CD4-positive, alpha-beta memory T cell (primary cell): ENCODE measurements around the gene PPFIA4. TPM values are rescaled to one million over a fixed set of nuclear protein-coding genes. Genes with fewer than 3 reads are reported as not detected.

Experiments used
- CTCF ChIA-PET: fragments of 350-600 bp; sonication (Branson Sonifier 250); formaldehyde crosslinking; loops from one replicate; lab custom pipeline; 2021; ENCODE audit warnings: inconsistent platforms; ENCODE audit not compliant: partially characterized antibody; lab: Charles Lee
- POLR2A ChIA-PET: fragments of 350-600 bp; sonication (Branson Sonifier 250); formaldehyde crosslinking; loops from one replicate; lab custom pipeline; 2021; ENCODE audit not compliant: partially characterized antibody; lab: Charles Lee
- DNase-seq, 5 donors: peaks; one replicate each; pipeline versions ENCODE4 v3.0.0 to v3.0.0-alpha.2; 2020 to 2022; ENCODE audit warnings: mixed read lengths in 1 of 5
- H3K27ac ChIP-seq: one replicate; pipeline ENCODE4 v1.7.0; 2013; ENCODE audit warnings: low read depth, low read length
- H3K27me3 ChIP-seq: 2 replicates; pipeline ENCODE4 v1.7.0; 2013; ENCODE audit warnings: mild to moderate bottlenecking, low read length, moderate library complexity; ENCODE audit not compliant: insufficient read depth
- H3K36me3 ChIP-seq: 2 replicates; pipeline ENCODE4 v1.7.0; 2013; ENCODE audit warnings: mild to moderate bottlenecking, low read length, moderate library complexity; ENCODE audit not compliant: insufficient read depth
- H3K4me1 ChIP-seq: 2 replicates; pipeline ENCODE4 v1.7.0; 2013; ENCODE audit warnings: mild to moderate bottlenecking, low read length, moderate library complexity; ENCODE audit not compliant: insufficient read depth
- H3K4me3 ChIP-seq, 2 donors: one replicate each; pipeline ENCODE4 v1.7.0; 2013; ENCODE audit warnings: low read length in 2 of 2, mild to moderate bottlenecking in 1 of 2
- H3K9me3 ChIP-seq, 2 donors: one replicate each; pipeline ENCODE4 v1.7.0; 2013; ENCODE audit warnings: low read length in 2 of 2, control low read depth in 1 of 2; ENCODE audit not compliant: control insufficient read depth in 1 of 2
- H3K27ac Mint-ChIP-seq, 7 donors: one replicate each; pipeline ENCODE4 v1.8.0; 2020 to 2021; ENCODE audit warnings: mixed read lengths in 7 of 7, mild to moderate bottlenecking in 6 of 7, inconsistent platforms in 3 of 7, moderate library complexity in 3 of 7
- H3K27me3 Mint-ChIP-seq, 2 donors: one replicate each; pipeline ENCODE4 v1.8.0; 2020 to 2021; ENCODE audit warnings: mixed read lengths in 2 of 2
- H3K36me3 Mint-ChIP-seq, 2 donors: one replicate each; pipeline ENCODE4 v1.8.0; 2020 to 2021; ENCODE audit warnings: mixed read lengths in 2 of 2, inconsistent platforms in 1 of 2, mild to moderate bottlenecking in 1 of 2
- H3K4me1 Mint-ChIP-seq, 4 donors: one replicate each; pipeline ENCODE4 v1.8.0; 2020 to 2021; ENCODE audit warnings: mixed read lengths in 4 of 4, mild to moderate bottlenecking in 1 of 4
- H3K4me3 Mint-ChIP-seq, 8 donors: one replicate each; pipeline ENCODE4 v1.8.0; 2020 to 2021; ENCODE audit warnings: mixed read lengths in 8 of 8, mild to moderate bottlenecking in 7 of 8, moderate library complexity in 6 of 8, inconsistent platforms in 3 of 8
- H3K9me3 Mint-ChIP-seq, 8 donors: one replicate each; pipeline ENCODE4 v1.8.0; 2020 to 2021; ENCODE audit warnings: mixed read lengths in 8 of 8, mild to moderate bottlenecking in 5 of 8, inconsistent platforms in 3 of 8, moderate library complexity in 1 of 8
- intact Hi-C: fragments of 100-400 bp; cut with micrococcal nuclease; formaldehyde crosslinking; loops from one replicate; pipeline ENCODE4 v1.15.1; 2023
- polyA plus RNA-seq, 2 donors: library from polyadenylated mRNA; unstranded; fragments of 300-500 nt; fragmentation: Illumina TruSeq; gene quantifications; one replicate each; pipeline ENCODE4 v1.2.3, GENCODE V29; 2021
- total RNA-seq, 2 experiments: library from RNA; stranded (reverse); gene quantifications; one replicate each; pipeline ENCODE4 v1.2.3, GENCODE V29; 2021

Gene PPFIA4
- total and polyA plus RNA-seq, 4 experiments from 2014 or later = 1.4 to 1.5 TPM; not detected in 2

- H3K9me3 Mint-ChIP-seq = peaks cover 0 to 5% (median 0%) of the 10 kb centered on the region in 8 donors
- Histone ChIP-seq H3K4me3 (no peak overlapping the region), H3K4me1 (no peaks in the 10 kb centered on the region), H3K9me3 (no peaks in the 10 kb centered on the region), H3K36me3 (no peaks in the 10 kb centered on the region), H3K27me3 (peaks cover 30% of the 10 kb centered on the region), H3K27ac (no peak overlapping the region)
- intact Hi-C loops = no loop called here
- CTCF ChIA-PET = no interaction called here
- H3K27me3 Mint-ChIP-seq = peaks cover 51 to 57% of the 10 kb centered on the region in 2 donors
- H3K36me3 Mint-ChIP-seq = no peaks in the 10 kb centered on the region
- H3K27ac Mint-ChIP-seq = no peak overlapping the region
- no peak for DNase-seq
- peaks cover 7 to 14% (median 12%) of the 10 kb centered on the region in 4 donors for H3K4me1 Mint-ChIP-seq
- H3K4me3 Mint-ChIP-seq = no peak overlapping the region
- POLR2A ChIA-PET = no interaction called here
These were observed 98.4 kb downstream of the PPFIA4 start for GRCh38 chr1:203124546-203125317.

- ChIA-PET POLR2A (no interaction called here), CTCF (interaction anchor here (0.8 kb wide), 1 partner anchor 8 kb away, joined by 3 read pairs; no protein-coding TSS in a partner anchor)
- Histone ChIP-seq H3K27ac (no peak overlapping the region), H3K27me3 (peaks cover 22% of the 10 kb centered on the region), H3K9me3 (no peaks in the 10 kb centered on the region), H3K4me1 (no peaks in the 10 kb centered on the region), H3K36me3 (no peaks in the 10 kb centered on the region), H3K4me3 (no peak overlapping the region)
- Mint-ChIP-seq H3K36me3 (no peaks in the 10 kb centered on the region), H3K4me1 (peaks cover 7 to 13% (median 11%) of the 10 kb centered on the region in 4 donors), H3K27me3 (peaks cover 39 to 50% of the 10 kb centered on the region in 2 donors), H3K9me3 (peaks cover 0 to 5% (median 0%) of the 10 kb centered on the region in 8 donors), H3K4me3 (peak overlapping the region in 2 of 8 donors; percentile 17 to 25), H3K27ac (no peak overlapping the region)
- DNase-seq = no peak
- intact Hi-C loops = no loop called here
These were observed 100.0 kb downstream of the PPFIA4 start for GRCh38 chr1:203126151-203126865.

- Histone ChIP-seq H3K4me1 (no peaks in the 10 kb centered on the region), H3K27me3 (peaks cover 19% of the 10 kb centered on the region), H3K36me3 (no peaks in the 10 kb centered on the region), H3K4me3 (no peak overlapping the region), H3K27ac (no peak overlapping the region), H3K9me3 (no peaks in the 10 kb centered on the region)
- Mint-ChIP-seq H3K4me3 (peak overlapping the region in 7 of 8 donors; percentile 7 to 65 (median 49)), H3K27me3 (peaks cover 35 to 48% of the 10 kb centered on the region in 2 donors), H3K9me3 (peaks cover 0 to 5% (median 0%) of the 10 kb centered on the region in 8 donors), H3K36me3 (no peaks in the 10 kb centered on the region), H3K4me1 (peaks cover 7 to 13% (median 9%) of the 10 kb centered on the region in 4 donors), H3K27ac (no peak overlapping the region)
- ChIA-PET CTCF (no interaction called here), POLR2A (no interaction called here)
- intact Hi-C loops = no loop called here
- DNase-seq = no peak
These were observed 100.8 kb downstream of the PPFIA4 start for GRCh38 chr1:203126866-203127665.

- H3K4me3 Mint-ChIP-seq = peak within 1 kb of the TSS; percentile 7 to 65 (median 52)
- no peak within 1 kb of the TSS for H3K4me3 ChIP-seq
- H3K4me1 ChIP-seq = no peaks in the 10 kb centered on the region
- no peaks in the 10 kb centered on the region for H3K36me3 Mint-ChIP-seq
- peaks cover 7 to 13% (median 9%) of the 10 kb centered on the region in 4 donors for H3K4me1 Mint-ChIP-seq
- CTCF ChIA-PET = no interaction called here
- H3K27me3 Mint-ChIP-seq = peaks cover 31 to 45% of the 10 kb centered on the region in 2 donors
- peaks cover 19% of the 10 kb centered on the region for H3K27me3 ChIP-seq
- intact Hi-C loops = no loop called here
- H3K9me3 ChIP-seq = no peaks in the 10 kb centered on the region
- no peak for DNase-seq
- POLR2A ChIA-PET = no interaction called here
- H3K9me3 Mint-ChIP-seq = peaks cover 0 to 5% (median 0%) of the 10 kb centered on the region in 8 donors
- no peaks in the 10 kb centered on the region for H3K36me3 ChIP-seq
- H3K27ac Mint-ChIP-seq = no peak within 1 kb of the TSS
- no peak within 1 kb of the TSS for H3K27ac ChIP-seq
These were observed 101.6 kb downstream of the PPFIA4 start, which contains the start of gene ADORA1 for GRCh38 chr1:203127666-203128430. TSS of gene ADORA1 (plus strand) at chr1:203127726. CDS start at chr1:203128842, 1,116 bp downstream.

GRCh38 chr1:203128431-203128715, 102.1 kb downstream of the PPFIA4 start:
- Histone ChIP-seq H3K36me3 (no peaks in the 10 kb centered on the region), H3K4me3 (no peak overlapping the region), H3K9me3 (no peaks in the 10 kb centered on the region), H3K27ac (no peak overlapping the region), H3K27me3 (peaks cover 19% of the 10 kb centered on the region), H3K4me1 (no peaks in the 10 kb centered on the region)
- H3K4me3 Mint-ChIP-seq = peak overlapping the region in 2 of 8 donors; percentile 34 to 36
- no peak overlapping the region for H3K27ac Mint-ChIP-seq
- no peaks in the 10 kb centered on the region for H3K36me3 Mint-ChIP-seq
- peaks cover 7 to 13% (median 9%) of the 10 kb centered on the region in 4 donors for H3K4me1 Mint-ChIP-seq
- ChIA-PET CTCF (no interaction called here), POLR2A (no interaction called here)
- intact Hi-C loops = no loop called here
- DNase-seq = no peak
- H3K9me3 Mint-ChIP-seq = peaks cover 0 to 5% (median 0%) of the 10 kb centered on the region in 8 donors
- peaks cover 31 to 45% of the 10 kb centered on the region in 2 donors for H3K27me3 Mint-ChIP-seq
